Astrocyte (in vitro differentiated cells and primary cell): ENCODE data around the gene FBXO31. TPM values are rescaled to one million over a fixed set of nuclear protein-coding genes. Genes with fewer than 3 reads are reported as not detected.

Experiments
- DNase-seq: peaks from one replicate; pipeline ENCODE4 v3.0.0-alpha.2; 2010; ENCODE audit warnings: low read depth
- FAIRE-seq: peaks from 2 replicates; lab custom pipeline; 2011; peaks lifted over from hg19 to GRCh38; lab: Jason Lieb, UNC
- H2AFZ ChIP-seq: 2 replicates; pipeline ENCODE4 v1.6.0; 2012; ENCODE audit warnings: low read depth, low read length, inconsistent platforms
- H3K27ac ChIP-seq: 2 replicates; pipeline ENCODE4 v1.5.1; 2011; ENCODE audit warnings: low read depth, low read length, inconsistent platforms
- H3K27me3 ChIP-seq: 2 replicates; pipeline ENCODE4 v1.6.0; 2011; ENCODE audit warnings: low read length, inconsistent platforms; ENCODE audit not compliant: insufficient read depth
- H3K36me3 ChIP-seq: 2 replicates; pipeline ENCODE4 v1.5.1; 2011; ENCODE audit warnings: low read length, inconsistent platforms; ENCODE audit not compliant: insufficient read depth
- H3K4me1 ChIP-seq: 2 replicates; pipeline ENCODE4 v1.5.1; 2011; ENCODE audit warnings: low read length, inconsistent platforms; ENCODE audit not compliant: insufficient read depth
- H3K4me2 ChIP-seq: 2 replicates; pipeline ENCODE4 v1.6.0; 2012; ENCODE audit warnings: low read length, inconsistent platforms
- H3K4me3 ChIP-seq: 2 replicates; pipeline ENCODE4 v1.5.1; 2011; ENCODE audit warnings: low read depth, mild to moderate bottlenecking, low read length, inconsistent platforms; ENCODE audit not compliant: insufficient read depth
- H3K79me2 ChIP-seq: 2 replicates; pipeline ENCODE4 v1.6.0; 2012; ENCODE audit warnings: mild to moderate bottlenecking, low read length, inconsistent platforms; ENCODE audit not compliant: insufficient read depth
- H3K9ac ChIP-seq: 2 replicates; pipeline ENCODE4 v1.6.0; 2012; ENCODE audit warnings: mild to moderate bottlenecking, low read length, inconsistent platforms
- H3K9me3 ChIP-seq: 2 replicates; pipeline ENCODE4 v1.5.1; 2012; ENCODE audit warnings: low read depth, mild to moderate bottlenecking, low read length, inconsistent platforms; ENCODE audit not compliant: insufficient read depth
- H4K20me1 ChIP-seq: 2 replicates; pipeline ENCODE4 v1.6.0; 2012; ENCODE audit warnings: low read length, inconsistent platforms; ENCODE audit not compliant: insufficient read depth
- H3K27ac Mint-ChIP-seq: one replicate; pipeline ENCODE4 v1.8.0; 2021; ENCODE audit warnings: mild to moderate bottlenecking, mixed read lengths; ENCODE audit not compliant: unreplicated experiment
- H3K27me3 Mint-ChIP-seq: one replicate; pipeline ENCODE4 v1.8.0; 2021; ENCODE audit warnings: low read depth, mixed read lengths; ENCODE audit not compliant: unreplicated experiment
- H3K36me3 Mint-ChIP-seq: one replicate; pipeline ENCODE4 v1.8.0; 2021; ENCODE audit warnings: low read depth, mixed read lengths; ENCODE audit not compliant: unreplicated experiment
- H3K4me1 Mint-ChIP-seq: one replicate; pipeline ENCODE4 v1.8.0; 2021; ENCODE audit warnings: low read depth, mixed read lengths; ENCODE audit not compliant: unreplicated experiment
- H3K4me3 Mint-ChIP-seq: one replicate; pipeline ENCODE4 v1.8.0; 2021; ENCODE audit warnings: mild to moderate bottlenecking, moderate library complexity, mixed read lengths; ENCODE audit not compliant: unreplicated experiment
- H3K9me3 Mint-ChIP-seq: one replicate; pipeline ENCODE4 v1.8.0; 2021; ENCODE audit warnings: mild to moderate bottlenecking, mixed read lengths; ENCODE audit not compliant: unreplicated experiment
- CTCF ChIP-seq: IDR thresholded peaks from 2 replicates; pipeline ENCODE4 v1.5.1; 2011; ENCODE audit warnings: low read depth, mild to moderate bottlenecking, inconsistent platforms, low read length, moderate library complexity; ENCODE audit not compliant: insufficient read depth
- EZH2 ChIP-seq: IDR thresholded peaks from 2 replicates; pipeline ENCODE4 v1.6.1; 2012; ENCODE audit warnings: mild to moderate bottlenecking, low read length, inconsistent platforms; ENCODE audit not compliant: insufficient read depth
- total RNA-seq: library from RNA; stranded (reverse); gene quantifications from 2 replicates; pipeline ENCODE4 v1.2.1, GENCODE V29; 2021

Gene FBXO31
- total RNA-seq, 1 donor from 2014 or later = 34.9 TPM

GRCh38 chr16:87310610-87311009, 73.0 kb downstream of the FBXO31 start:
- TF ChIP-seq EZH2 = no peak
- no peak for TF ChIP-seq CTCF
- DNase-seq (no peak), FAIRE-seq (no peak)
- no peaks in the 10 kb centered on the region for H3K79me2 ChIP-seq
- H3K4me3 ChIP-seq = no peak overlapping the region
- Mint-ChIP-seq H3K27me3 (no peaks in the 10 kb centered on the region), H3K4me3 (no peak overlapping the region), H3K4me1 (no peaks in the 10 kb centered on the region), H3K27ac (no peak overlapping the region), H3K9me3 (peaks cover 9% of the 10 kb centered on the region), H3K36me3 (peaks cover 5% of the 10 kb centered on the region)
- H2AFZ ChIP-seq = no peak overlapping the region
- no peak overlapping the region for H3K4me2 ChIP-seq
- H3K4me1 ChIP-seq = no peaks in the 10 kb centered on the region
- H3K27ac ChIP-seq = no peak overlapping the region
- H3K27me3 ChIP-seq = no peaks in the 10 kb centered on the region
- no peak overlapping the region for H3K9ac ChIP-seq
- H3K9me3 ChIP-seq = no peaks in the 10 kb centered on the region
- no peaks in the 10 kb centered on the region for H4K20me1 ChIP-seq
- H3K36me3 ChIP-seq = no peaks in the 10 kb centered on the region

- DNase-seq (no peak), FAIRE-seq (no peak)
- Mint-ChIP-seq H3K9me3 (peaks cover 9% of the 10 kb centered on the region), H3K36me3 (peaks cover 5% of the 10 kb centered on the region), H3K4me3 (no peak overlapping the region), H3K27me3 (no peaks in the 10 kb centered on the region), H3K4me1 (no peaks in the 10 kb centered on the region), H3K27ac (no peak overlapping the region)
- Histone ChIP-seq H3K9ac (no peak overlapping the region), H4K20me1 (no peaks in the 10 kb centered on the region), H2AFZ (no peak overlapping the region), H3K4me1 (no peaks in the 10 kb centered on the region), H3K27ac (no peak overlapping the region), H3K36me3 (no peaks in the 10 kb centered on the region), H3K4me3 (no peak overlapping the region), H3K79me2 (no peaks in the 10 kb centered on the region), H3K4me2 (no peak overlapping the region), H3K27me3 (no peaks in the 10 kb centered on the region), H3K9me3 (no peaks in the 10 kb centered on the region)
- TF ChIP-seq CTCF (no peak), EZH2 (no peak)
Observed at GRCh38 chr16:87309620-87310525, 73.7 kb downstream of the FBXO31 start.

- no peak for DNase-seq
- Mint-ChIP-seq H3K36me3 (peaks cover 3% of the 10 kb centered on the region), H3K27me3 (no peaks in the 10 kb centered on the region), H3K9me3 (peaks cover 9% of the 10 kb centered on the region), H3K4me3 (no peak overlapping the region), H3K4me1 (peaks cover under 1% of the 10 kb centered on the region), H3K27ac (no peak overlapping the region)
- H3K79me2 ChIP-seq = no peaks in the 10 kb centered on the region
- H3K4me1 ChIP-seq = no peaks in the 10 kb centered on the region
- H3K27ac ChIP-seq = no peak overlapping the region
- no peaks in the 10 kb centered on the region for H3K27me3 ChIP-seq
- no peaks in the 10 kb centered on the region for H3K36me3 ChIP-seq
- H3K9me3 ChIP-seq = no peaks in the 10 kb centered on the region
- no peak for TF ChIP-seq EZH2
- TF ChIP-seq CTCF = no peak
- H3K4me2 ChIP-seq = no peak overlapping the region
- H4K20me1 ChIP-seq = no peaks in the 10 kb centered on the region
- H2AFZ ChIP-seq = no peak overlapping the region
- no peak overlapping the region for H3K9ac ChIP-seq
- FAIRE-seq = no peak
- H3K4me3 ChIP-seq = no peak overlapping the region
Observed at GRCh38 chr16:87308826-87309225, 74.8 kb downstream of the FBXO31 start.
